Hematopoietic multipotent progenitor cell (in vitro differentiated cells): ENCODE results near the gene FDPS. TPM values are rescaled to one million over a fixed set of nuclear protein-coding genes. Genes with fewer than 3 reads are reported as not detected.

Source experiments
- DNase-seq, 3 donors: peaks; one replicate each; pipeline ENCODE4 v3.0.0-alpha.2; 2011 to 2015; ENCODE audit warnings: low read depth in 2 of 3, low spot score in 2 of 3
- small RNA-seq: library from RNA; depleted of rRNA; stranded (forward); fragments of <200 nt; gene quantifications from one replicate; pipeline ENCODE3, GENCODE V24; 2012
- total RNA-seq: library from RNA; depleted of rRNA; stranded (reverse); fragments of >200 nt; gene quantifications from one replicate; pipeline ENCODE4 v1.2.3, GENCODE V29; 2012

The FDPS gene
- total RNA-seq, 1 donor, result 85.4 TPM

- DNase-seq, result no peak
Measured at GRCh38 chr1:155342842-155343241, 34.2 kb downstream of the FDPS start.

- DNase-seq, result no peak
Measured at GRCh38 chr1:155352631-155353030, 44.0 kb downstream of the FDPS start.

DNA sequence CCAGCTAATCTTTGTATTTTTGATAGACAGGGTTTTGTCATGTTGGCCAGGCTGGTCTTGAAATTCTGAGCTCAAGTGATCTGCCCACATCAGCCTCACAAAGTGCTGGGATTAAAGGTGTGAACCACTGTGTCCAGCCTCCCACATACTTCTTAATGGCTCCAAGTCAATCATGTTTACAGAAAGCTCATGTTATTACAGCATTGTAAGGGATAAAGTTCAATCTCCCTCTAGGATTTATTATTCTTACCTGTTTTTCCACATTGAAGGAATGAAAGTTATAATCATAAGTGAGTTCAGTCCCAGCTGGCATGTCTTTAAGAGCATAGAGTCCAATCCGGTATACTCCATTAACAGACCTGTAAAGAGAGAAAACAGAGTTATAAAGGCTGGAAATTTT, 51.4 kb downstream of the FDPS start:
- no peak for DNase-seq

Small RNA genes within 50 kb of the gene (small RNA-seq; reads per million reads assigned to genes)
- gene RNU6-106P, result not detected

Other genes with a start within 250 kb of the FDPS start
- 5.9 TPM for gene EFNA4, start 245.1 kb upstream of the FDPS start, total RNA-seq
- gene EFNA3, start 230.0 kb upstream of the FDPS start, total RNA-seq, result 4.8 TPM
- gene EFNA1, start 181.0 kb upstream of the FDPS start, total RNA-seq, result 21.3 TPM
- 68.1 TPM for gene SLC50A1, start 173.0 kb upstream of the FDPS start, total RNA-seq
- gene DPM3, start 168.3 kb upstream of the FDPS start, total RNA-seq, result 63.0 TPM
- 194 TPM for gene KRTCAP2, start 135.6 kb upstream of the FDPS start, total RNA-seq
- 32.6 TPM for gene TRIM46, start 135.0 kb upstream of the FDPS start, total RNA-seq
- gene THBS3, start 101.0 kb upstream of the FDPS start, total RNA-seq, result 72.4 TPM
- gene MTX1, start 100.2 kb upstream of the FDPS start, total RNA-seq, result 70.3 TPM
- gene ENTREP3, start 53.4 kb upstream of the FDPS start, total RNA-seq, result 8.9 TPM
- 55.7 TPM for gene SCAMP3, start 46.5 kb upstream of the FDPS start, total RNA-seq
- gene CLK2, start 35.4 kb upstream of the FDPS start, total RNA-seq, result 66.0 TPM
- 4.6 TPM for gene HCN3, start 31.4 kb upstream of the FDPS start, total RNA-seq
- gene PKLR, start 7.4 kb upstream of the FDPS start, total RNA-seq, result 1.1 TPM
- 17.2 TPM for gene RUSC1, start 12.0 kb downstream of the FDPS start, total RNA-seq